ENCODE data around the gene NFKBIZ. TPM values are rescaled to one million over a fixed set of nuclear protein-coding genes. Genes with fewer than 3 reads are reported as not detected.

NFKBIZ gene
- total and polyA plus RNA-seq, 9 of the 15 experiments (the other 6 are each of a cell fraction or from before 2014, with no cell fraction given), result 1.2 to 13.7 (median 5.7) TPM

GRCh38 chr3:101806491-101806890, 42.8 kb upstream of the NFKBIZ start:
- H3K27ac ChIP-seq (ENCODE audit: extremely low read depth, low read depth, low read length), result no peak overlapping the region
- intact Hi-C loops (cut with micrococcal nuclease), result no loop called here
- no peaks in the 10 kb centered on the region for H3K4me1 ChIP-seq (replicated peaks in 1 of 2; ENCODE audit: control insufficient read depth in 2 of 2, insufficient read depth in 2 of 2, low read length in 2 of 2)
- H3K4me3 ChIP-seq, result no peak overlapping the region
- WGBS (ENCODE audit: insufficient coverage, low coverage, missing lambda C conversion rate), result 44% methylated on average over 1 of the region's 1 CpG
- no peaks in the 10 kb centered on the region for H3K79me2 ChIP-seq (ENCODE audit: control insufficient read depth, insufficient read depth, low read length)
- H3K4me2 ChIP-seq (ENCODE audit: insufficient read depth, low read length), result no peak overlapping the region
- no peaks in the 10 kb centered on the region for H3K27me3 ChIP-seq (ENCODE audit: control insufficient read depth in 2 of 2, insufficient read depth in 2 of 2, low read length in 2 of 2)
- no peak for ATAC-seq
- FAIRE-seq, result no peak
- no peak overlapping the region for H2AFZ ChIP-seq (ENCODE audit: low read depth, low read length)
- H3K9me3 ChIP-seq (replicated peaks; ENCODE audit: control insufficient read depth, insufficient read depth, low read depth, low read length), result no peaks in the 10 kb centered on the region
- in situ Hi-C loops (cut with MboI), result loop anchor here (25.0 kb wide), 1 partner anchor 731 kb away; no protein-coding TSS in a partner anchor
- H4K20me1 ChIP-seq (replicated peaks; ENCODE audit: control insufficient read depth, insufficient read depth, low read length), result no peaks in the 10 kb centered on the region
- no TSS peak for BruUV-seq (replicated peaks)
- ChIA-PET CTCF (ENCODE audit: low intra/inter-chr PET ratio) (no interaction called here), POLR2A (no interaction called here)
- H3K9ac ChIP-seq (ENCODE audit: insufficient read depth in 1 of 2, low read depth in 2 of 2, low read length in 2 of 2), result no peak overlapping the region
- no peaks in the 10 kb centered on the region for H3K9me1 ChIP-seq (ENCODE audit: control insufficient read depth, insufficient read depth, low read length)
- no peaks in the 10 kb centered on the region for H3K36me3 ChIP-seq (ENCODE audit: control insufficient read depth, insufficient read depth, low read length)
- DNase-seq (ENCODE audit: extremely low read depth in 1 of 4, low spot score in 3 of 4), result no peak
- TF ChIP-seq KLF1 (tag; IDR thresholded peaks at IDR 0.05) (no peak), ATF3 (IDR thresholded peaks at IDR 0.05) (no peak), ATF3 (CRISPR knock-in tag; conservative IDR thresholded peaks at IDR 0.05) (no peak), RFX5 (IDR thresholded peaks at IDR 0.05; ENCODE audit: low read depth, low read length) (no peak), HMG20B (CRISPR knock-in tag; IDR thresholded peaks at IDR 0.05) (no peak), RNF219 (CRISPR knock-in tag; IDR thresholded peaks at IDR 0.05) (no peak), ZBTB7A (IDR thresholded peaks at IDR 0.05; ENCODE audit: borderline replicate concordance, control insufficient read depth, low read depth, low read length) (no peak), ILF3 (IDR thresholded peaks at IDR 0.05; ENCODE audit: borderline replicate concordance) (no peak), ZBTB26 (CRISPR knock-in tag; IDR thresholded peaks at IDR 0.05) (no peak), ZNF57 (CRISPR knock-in tag; IDR thresholded peaks at IDR 0.05) (no peak), ZNF134 (CRISPR knock-in tag; conservative IDR thresholded peaks at IDR 0.05) (no peak), ZNF324 (CRISPR knock-in tag; IDR thresholded peaks at IDR 0.05) (no peak), ARID3B (CRISPR knock-in tag; IDR thresholded peaks at IDR 0.05; ENCODE audit: borderline replicate concordance) (no peak), ZNF143 (CRISPR knock-in tag; IDR thresholded peaks at IDR 0.05) (no peak), BRD4 (IDR thresholded peaks at IDR 0.05) (no peak), RAD21 (CRISPR knock-in tag; conservative IDR thresholded peaks at IDR 0.05 in 1 of 2, IDR thresholded peaks at IDR 0.05 in 1 of 2) (no peak), FOXA3 (CRISPR knock-in tag; conservative IDR thresholded peaks at IDR 0.05 in 1 of 2, IDR thresholded peaks at IDR 0.05 in 1 of 2) (no peak), CREB1 (IDR thresholded peaks at IDR 0.05) (no peak), CREB1 (CRISPR knock-in tag; IDR thresholded peaks at IDR 0.05) (no peak)
